NCI-H446 (cell line): Measurements from ENCODE around the gene HIVEP1.

Experiments
- DNase-seq, 2 experiments: peaks; one replicate each; lab custom pipeline; 2025; lab: John Stamatoyannopoulos, UW

The HIVEP1 gene

GRCh38 chr6:12012038-12012557 is at the start of gene HIVEP1:
HIVEP1 (plus strand) TSS chr6:12012312; CDS start chr6:12015629, 3,317 bp downstream.
- DNase-seq = no peak

GRCh38 chr6:11963756-11964500 is 48.2 kb upstream of the HIVEP1 start:
- no peak for DNase-seq

- DNase-seq = no peak
These were observed 47.3 kb upstream of the HIVEP1 start for GRCh38 chr6:11964729-11965335.

- no peak for DNase-seq
These were observed 46.6 kb upstream of the HIVEP1 start for GRCh38 chr6:11965499-11965898.

GRCh38 chr6:11968241-11968806 is 43.8 kb upstream of the HIVEP1 start:
- no peak for DNase-seq

GRCh38 chr6:11969092-11969491 is 43.0 kb upstream of the HIVEP1 start:
- no peak for DNase-seq

GRCh38 chr6:11970114-11970513 is 42.0 kb upstream of the HIVEP1 start:
- no peak for DNase-seq

- DNase-seq = no peak
These were observed 41.0 kb upstream of the HIVEP1 start for GRCh38 chr6:11971154-11971553.

GRCh38 chr6:11972270-11972669 is 39.8 kb upstream of the HIVEP1 start:
- no peak for DNase-seq

- DNase-seq = no peak
These were observed 39.3 kb upstream of the HIVEP1 start for GRCh38 chr6:11972806-11973205.

GRCh38 chr6:11973238-11973637 is 38.9 kb upstream of the HIVEP1 start:
- DNase-seq = no peak

- no peak for DNase-seq
These were observed 38.0 kb upstream of the HIVEP1 start for GRCh38 chr6:11974089-11974488.

GRCh38 chr6:11975353-11975977 is 36.6 kb upstream of the HIVEP1 start:
- DNase-seq = no peak

GRCh38 chr6:11976489-11976888 is 35.6 kb upstream of the HIVEP1 start:
- no peak for DNase-seq

GRCh38 chr6:11977193-11977592 is 34.9 kb upstream of the HIVEP1 start:
- no peak for DNase-seq

- DNase-seq = no peak
These were observed 34.4 kb upstream of the HIVEP1 start for GRCh38 chr6:11977738-11978137.

GRCh38 chr6:11978169-11978987 is 33.7 kb upstream of the HIVEP1 start:
- DNase-seq = no peak

- DNase-seq = no peak
These were observed 32.2 kb upstream of the HIVEP1 start for GRCh38 chr6:11979866-11980265.

- DNase-seq = no peak
These were observed 28.8 kb upstream of the HIVEP1 start for GRCh38 chr6:11983306-11983705.

- DNase-seq = no peak
These were observed 24.7 kb upstream of the HIVEP1 start for GRCh38 chr6:11987386-11987785.

GRCh38 chr6:11989386-11989785 is 22.7 kb upstream of the HIVEP1 start:
- no peak for DNase-seq

- no peak for DNase-seq
These were observed 20.0 kb upstream of the HIVEP1 start for GRCh38 chr6:11992086-11992485.
